ENCODE data around the gene KBTBD7. TPM values are rescaled to one million over a fixed set of nuclear protein-coding genes. Genes with fewer than 3 reads are reported as not detected.

The KBTBD7 gene
- total and polyA plus RNA-seq, 2 of the 8 experiments (the other 6 are each of a cell fraction or from before 2014, with no cell fraction given): 10.2 to 17.4 TPM

DNA sequence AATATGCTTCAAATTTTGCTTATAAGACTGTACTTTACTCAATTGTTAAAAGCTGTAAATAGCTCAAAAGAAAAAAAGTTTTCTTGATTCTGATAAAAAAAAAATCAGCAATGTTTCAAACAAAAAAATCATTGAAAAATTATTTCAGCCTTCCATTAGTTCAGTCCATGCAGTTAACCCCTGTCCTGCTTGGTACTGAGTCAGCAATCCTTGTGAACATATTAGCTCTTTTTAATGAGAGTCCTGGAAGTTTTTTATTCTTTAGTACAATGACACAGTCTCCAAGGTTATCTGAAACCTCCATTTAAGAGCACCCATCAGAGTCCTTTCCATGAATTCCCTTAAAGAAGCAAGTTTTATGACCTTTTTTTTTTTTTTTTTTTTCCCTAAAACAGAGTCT is 40.3 kb downstream of the KBTBD7 start:
- H3K36me3 ChIP-seq (ENCODE audit: control insufficient read depth in 2 of 4, insufficient read depth in 4 of 4, low read length in 3 of 4): peaks cover 0 to 13% (median 2%) of the 10 kb centered on the region in 4 experiments; a peak in 4 of 8 replicates
- no peak overlapping the region for H2BK12ac ChIP-seq (ENCODE audit: low read depth, low read length)
- H2AK5ac ChIP-seq (ENCODE audit: low read depth, low read length): no peak overlapping the region
- H4K8ac ChIP-seq (ENCODE audit: extremely low read depth, insufficient read depth, low read length): no peak overlapping the region
- no peak overlapping the region for H2BK20ac ChIP-seq (ENCODE audit: low read length)
- no peak overlapping the region for H2BK15ac ChIP-seq (ENCODE audit: low read length)
- peaks cover 15 to 20% of the 10 kb centered on the region in 2 experiments for H3K9me3 ChIP-seq (ENCODE audit: insufficient read depth in 2 of 2, low read depth in 1 of 2, low read length in 1 of 2)
- H3K4ac ChIP-seq (replicated peaks; ENCODE audit: insufficient read length, low read depth, low read length): no peak overlapping the region
- H3K79me2 ChIP-seq (ENCODE audit: control insufficient read depth in 1 of 2, insufficient read depth in 2 of 2, low read length in 2 of 2): no peaks in the 10 kb centered on the region
- no peak overlapping the region for H4K5ac ChIP-seq (ENCODE audit: insufficient read length, low read depth, low read length)
- H2AFZ ChIP-seq (ENCODE audit: low read length): no peak overlapping the region
- no peak for DNase-seq (ENCODE audit: low read depth in 1 of 2, low spot score in 2 of 2)
- H3K4me1 ChIP-seq (replicated peaks in 1 of 4; ENCODE audit: control insufficient read depth in 3 of 4, insufficient read depth in 4 of 4, low read length in 3 of 4): peaks cover 0 to 12% (median under 1%) of the 10 kb centered on the region in 4 experiments; a peak in 3 of 7 replicates
- no peak overlapping the region for H2BK120ac ChIP-seq (replicated peaks; ENCODE audit: low read depth, low read length)
- no peak overlapping the region for H3K27ac ChIP-seq (ENCODE audit: low read depth, low read length)
- ChIA-PET CTCF (ENCODE audit: partially characterized antibody) (interaction anchor here (0.6 to 0.9 kb wide), 3 partner anchors 36 to 52 kb away, joined by 3 read pairs; no protein-coding TSS in a partner anchor), POLR2A (ENCODE audit: partially characterized antibody) (interaction anchor here (0.6 kb wide), 1 partner anchor 75 kb away, joined by 4 read pairs; no protein-coding TSS in a partner anchor)
- FAIRE-seq: no peak
- no peaks in the 10 kb centered on the region for H4K20me1 ChIP-seq (replicated peaks in 1 of 2; ENCODE audit: control insufficient read depth in 1 of 2, insufficient read depth in 2 of 2, low read length in 2 of 2)
- H3K18ac ChIP-seq (ENCODE audit: extremely low read depth, low read length): no peak overlapping the region
- H3K27me3 ChIP-seq (replicated peaks in 1 of 4; ENCODE audit: control insufficient read depth in 3 of 4, extremely low read depth in 1 of 4, insufficient read depth in 3 of 4, low read length in 3 of 4): no peaks in the 10 kb centered on the region
- H3K14ac ChIP-seq (ENCODE audit: insufficient read length): no peak overlapping the region
- H2BK5ac ChIP-seq (ENCODE audit: low read depth, low read length): no peak overlapping the region
- no peak overlapping the region for H3K23ac ChIP-seq (ENCODE audit: insufficient read length)
- no peak overlapping the region for H3K4me3 ChIP-seq (ENCODE audit: extremely low read depth in 1 of 4, insufficient read depth in 2 of 4, low read depth in 3 of 4, low read length in 4 of 4)
- H3K4me2 ChIP-seq (ENCODE audit: insufficient read depth in 1 of 2, low read depth in 2 of 2, low read length in 2 of 2): no peak overlapping the region
- no peaks in the 10 kb centered on the region for H3K79me1 ChIP-seq (ENCODE audit: low read depth, low read length)
- no peaks in the 10 kb centered on the region for H3K23me2 ChIP-seq (ENCODE audit: low read depth, low read length)
- H4K91ac ChIP-seq (replicated peaks; ENCODE audit: insufficient read length, low read length): no peak overlapping the region
- no peak overlapping the region for H3K9ac ChIP-seq (replicated peaks in 1 of 4; ENCODE audit: extremely low read depth in 1 of 4, low read depth in 3 of 4, low read length in 3 of 4)
- H3K56ac ChIP-seq (replicated peaks; ENCODE audit: insufficient read length, low read depth, low read length): no peak overlapping the region
- no peak for TF ChIP-seq MAFK (IDR thresholded peaks at IDR 0.05; ENCODE audit: low read depth, low read length)
